HT-29 (cell line): ENCODE data around the gene BTF3. TPM values are rescaled to one million over a fixed set of nuclear protein-coding genes. Genes with fewer than 3 reads are reported as not detected.
A peak's percentile ranks its signal among the peaks of the same experiment; 100 is the strongest.
"Not testable (repeated sequence)": the region's sequence is repeated elsewhere in the genome, so short reads cannot be mapped to it uniquely, and the experiment has no call there.

Source experiments
- DNase-seq: peaks from one replicate; pipeline ENCODE4 v3.0.0-alpha.2; 2015; ENCODE audit warnings: low spot score
- total RNA-seq: library from RNA; depleted of rRNA; stranded (reverse); fragments of >200 nt; shearing (Covaris generic); gene quantifications from 2 replicates; pipeline ENCODE4 v1.2.3, GENCODE V29; 2014; rRNA removed

Gene BTF3
- total RNA-seq = 233 and 255 TPM in 2 replicates

DNA sequence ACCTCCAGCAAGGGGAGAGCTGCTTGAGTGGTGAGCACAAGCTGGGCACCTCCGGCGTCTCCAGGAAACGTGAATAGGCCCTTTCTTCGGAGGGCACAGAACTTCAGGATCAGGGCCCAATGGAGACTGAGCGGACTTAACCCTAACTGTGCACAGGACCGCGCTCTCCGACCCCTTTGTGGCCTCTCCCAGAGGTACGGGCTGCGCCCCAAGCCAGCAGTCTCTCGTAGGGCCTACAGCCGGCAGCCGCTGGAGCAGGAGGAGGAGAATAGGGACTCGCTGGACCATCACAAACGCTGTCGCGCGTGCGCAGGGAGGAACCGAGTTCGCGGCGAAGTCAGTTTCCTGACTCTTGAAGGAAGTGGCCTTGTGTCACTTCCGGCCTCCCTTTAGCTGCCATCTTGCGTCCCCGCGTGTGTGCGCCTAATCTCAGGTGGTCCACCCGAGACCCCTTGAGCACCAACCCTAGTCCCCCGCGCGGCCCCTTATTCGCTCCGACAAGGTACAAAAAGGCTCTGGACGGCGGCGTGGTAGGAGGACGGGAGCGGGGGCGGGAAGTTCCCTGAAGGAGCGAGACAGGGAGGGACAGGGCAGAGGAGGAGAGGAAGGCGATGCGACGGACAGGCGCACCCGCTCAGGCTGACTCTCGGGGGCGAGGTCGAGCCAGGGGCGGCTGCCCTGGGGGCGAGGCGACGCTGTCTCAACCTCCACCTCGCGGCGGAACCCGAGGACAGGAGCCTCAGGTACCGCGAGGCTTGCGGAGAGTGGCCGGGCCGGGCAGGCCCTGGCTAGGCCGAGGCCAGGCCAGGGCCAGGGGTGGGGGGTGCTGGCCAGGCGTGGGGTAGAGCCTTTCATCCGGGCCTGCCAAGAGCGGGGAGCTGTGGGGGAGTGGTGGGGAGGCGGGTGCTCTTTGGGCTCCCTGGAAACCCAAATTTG, at the start of gene BTF3:
Gene BTF3, plus strand, starts transcription at position 386 of the 936 bp plus-strand sequence. Its CDS starts 226 bp downstream, at position 612.
- peak; percentile 95 for DNase-seq

DNA sequence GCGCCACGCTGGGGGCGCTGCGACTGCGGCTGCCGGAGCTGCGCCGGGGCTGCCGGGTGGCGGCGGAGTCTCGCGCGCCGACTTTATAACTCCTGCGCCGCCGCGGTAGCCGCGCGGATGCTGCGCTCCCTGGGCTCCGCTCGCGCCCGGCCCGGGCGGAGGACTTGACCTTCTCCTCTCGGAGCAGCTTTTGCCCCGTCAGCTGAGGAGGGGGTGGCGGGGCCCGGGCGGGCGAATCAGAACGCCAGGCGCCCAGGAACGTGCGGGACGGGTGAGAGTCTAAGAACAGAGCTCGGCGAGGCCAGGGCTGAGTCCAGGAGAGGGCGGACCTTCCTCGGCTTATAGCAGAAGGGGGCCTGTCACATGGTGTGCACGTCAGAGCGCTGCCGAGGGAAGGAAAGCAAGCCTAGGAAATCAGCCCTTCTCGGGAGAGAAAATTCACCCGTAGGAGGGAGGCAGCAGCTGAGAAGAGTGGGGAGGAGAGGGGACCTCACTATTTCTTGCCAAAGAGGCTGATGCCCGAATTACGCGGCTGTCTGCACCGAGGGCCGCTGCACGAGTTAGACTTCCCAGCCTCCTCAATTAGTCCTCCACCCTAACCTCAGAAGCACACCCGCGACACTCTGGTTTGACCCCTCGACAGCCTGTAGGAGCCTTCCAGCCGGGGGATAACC, 49.6 kb upstream of the BTF3 start, which contains the start of gene FOXD1:
Gene FOXD1, minus strand, starts transcription at position 315 of the 674 bp plus-strand sequence. CDS start 415 bp downstream, outside the sequence.
- DNase-seq = peak; percentile 66

DNA sequence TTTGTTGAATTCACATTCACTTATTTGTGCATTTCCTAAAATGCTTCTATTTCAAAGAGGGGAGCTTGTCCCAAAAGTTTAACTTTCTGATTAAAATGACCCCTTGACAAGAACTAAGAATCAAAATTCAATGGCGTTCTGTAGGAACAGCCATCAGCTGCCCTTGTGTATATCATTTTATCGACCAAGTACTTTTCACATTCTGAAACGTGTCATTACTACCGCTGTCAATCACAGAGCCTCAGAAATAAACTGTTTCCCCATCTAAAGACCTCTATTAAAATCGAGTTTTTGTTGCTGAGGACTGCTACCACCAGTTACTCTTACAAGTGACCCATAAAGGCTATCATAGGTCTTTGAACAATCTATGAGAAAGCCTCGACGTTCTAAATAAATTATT, 48.1 kb upstream of the BTF3 start:
- DNase-seq = no peak

DNA sequence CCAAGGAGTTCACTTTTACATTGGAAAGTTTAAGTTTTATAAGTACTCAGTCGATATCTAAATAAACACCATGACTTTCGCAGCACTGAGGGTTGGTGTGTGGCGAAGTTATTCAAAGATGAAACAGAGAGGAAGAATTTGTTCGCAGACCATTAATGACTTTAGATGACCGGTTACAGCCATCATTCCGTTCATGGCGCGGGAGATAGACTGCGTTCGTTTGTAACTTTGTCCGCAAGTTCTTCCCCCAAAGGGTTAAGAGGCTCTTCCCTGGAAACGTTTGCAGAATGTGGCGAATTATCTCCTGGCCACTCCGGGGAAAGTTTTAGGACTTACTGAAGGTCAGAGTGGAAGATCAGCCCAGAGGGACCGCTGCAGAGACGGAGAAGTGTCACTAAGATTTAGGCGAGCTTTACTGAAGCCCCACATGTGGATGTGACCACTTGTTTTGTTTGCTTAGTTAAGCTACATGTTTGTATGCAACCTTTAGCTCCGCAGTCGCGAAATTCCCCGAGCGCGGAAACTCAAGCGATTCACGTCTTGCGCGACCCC, 47.5 kb upstream of the BTF3 start:
- DNase-seq = no peak

DNA sequence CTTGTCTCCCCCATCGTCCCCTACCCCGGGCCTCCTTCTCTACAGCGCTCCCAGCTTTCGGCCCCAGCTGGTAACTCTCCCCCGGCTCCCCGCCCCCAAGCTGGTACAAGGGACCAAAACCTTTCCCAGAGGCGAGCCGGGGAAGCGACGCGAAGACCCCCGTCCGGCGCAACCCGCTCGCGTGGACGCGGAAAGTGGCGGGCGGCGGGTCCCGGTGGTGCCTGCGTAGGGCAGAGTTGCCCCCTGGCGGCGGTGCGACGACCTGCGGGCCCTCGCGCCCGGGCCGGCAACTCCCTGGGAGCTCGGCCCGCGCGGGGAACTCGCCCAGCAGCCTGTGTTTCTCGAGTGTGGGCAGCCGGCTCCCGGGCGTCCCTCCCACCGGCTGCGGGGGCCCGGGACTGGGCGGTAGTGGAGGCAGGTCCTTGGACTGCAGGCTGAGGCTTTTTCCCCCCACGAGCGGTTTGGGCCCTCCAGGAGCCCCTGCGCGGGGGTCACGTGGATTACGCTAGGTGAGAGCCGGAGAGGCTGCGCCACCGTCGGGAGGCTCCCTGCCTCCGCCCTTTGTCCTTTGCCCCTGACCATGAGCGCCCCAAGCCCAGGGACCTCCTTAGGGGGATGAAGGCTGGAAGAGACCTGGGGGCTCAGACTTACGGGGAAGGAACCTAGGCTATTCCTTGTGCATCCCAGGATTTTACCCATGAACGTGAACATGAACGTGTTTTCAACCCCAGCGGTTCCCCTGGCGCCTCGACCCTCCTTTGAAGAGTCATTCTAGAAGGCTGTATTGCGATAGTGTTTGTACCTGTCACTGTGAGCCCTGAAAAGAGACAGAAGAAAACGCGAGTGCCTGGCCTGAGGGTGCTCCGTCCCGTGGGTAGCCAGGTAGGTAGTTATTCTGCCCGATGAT, 46.8 kb upstream of the BTF3 start:
- DNase-seq = peak; percentile 50

DNA sequence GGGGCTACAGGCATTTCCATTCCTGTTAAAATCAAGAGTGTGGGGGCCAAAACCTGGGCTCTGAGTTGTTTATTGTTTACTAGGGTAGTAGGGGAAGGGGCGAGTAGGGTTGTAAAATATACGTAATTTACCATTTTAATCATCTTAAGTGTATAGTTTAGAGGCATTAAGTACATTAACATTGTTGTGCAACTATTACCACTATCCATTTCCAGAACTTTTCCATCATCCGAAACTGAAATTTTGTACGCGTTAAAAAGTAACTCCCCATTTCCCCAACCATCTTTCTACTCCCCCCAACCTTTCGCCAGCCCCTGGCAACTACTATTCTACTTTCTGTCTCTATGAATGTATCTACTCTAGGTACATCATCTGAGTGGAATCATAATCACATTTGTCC, 46.0 kb upstream of the BTF3 start:
- DNase-seq = no peak

DNA sequence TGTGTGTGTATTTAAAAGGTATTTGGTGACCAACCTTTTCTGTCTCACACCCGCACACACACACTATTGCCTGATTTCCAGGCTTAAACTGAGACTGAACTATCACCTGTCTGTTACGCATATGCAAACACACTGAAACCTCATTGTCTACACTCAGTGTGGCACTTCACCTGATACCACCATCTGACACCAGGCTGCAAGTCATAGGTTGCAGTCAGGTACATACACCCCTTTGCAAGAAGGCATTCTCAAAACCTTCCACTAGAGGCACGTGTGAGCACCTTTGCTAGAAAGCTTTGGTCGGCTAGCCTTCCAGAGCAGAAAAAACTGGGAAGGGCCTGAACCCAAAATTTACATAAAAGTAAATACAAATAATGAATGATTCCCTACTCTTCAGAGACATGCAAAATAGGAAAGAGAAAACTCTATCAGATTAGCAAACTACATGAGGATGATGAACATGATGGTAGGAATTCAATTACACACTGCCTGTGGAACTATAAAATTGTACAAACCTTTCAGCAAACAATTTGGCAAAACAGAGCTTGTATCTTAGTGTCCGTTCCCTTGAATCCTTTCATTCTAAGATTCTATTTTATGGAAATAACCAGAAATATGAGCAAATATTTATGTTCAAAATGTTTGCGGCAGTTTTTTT, 43.7 kb upstream of the BTF3 start:
- DNase-seq = peak; percentile 93

DNA sequence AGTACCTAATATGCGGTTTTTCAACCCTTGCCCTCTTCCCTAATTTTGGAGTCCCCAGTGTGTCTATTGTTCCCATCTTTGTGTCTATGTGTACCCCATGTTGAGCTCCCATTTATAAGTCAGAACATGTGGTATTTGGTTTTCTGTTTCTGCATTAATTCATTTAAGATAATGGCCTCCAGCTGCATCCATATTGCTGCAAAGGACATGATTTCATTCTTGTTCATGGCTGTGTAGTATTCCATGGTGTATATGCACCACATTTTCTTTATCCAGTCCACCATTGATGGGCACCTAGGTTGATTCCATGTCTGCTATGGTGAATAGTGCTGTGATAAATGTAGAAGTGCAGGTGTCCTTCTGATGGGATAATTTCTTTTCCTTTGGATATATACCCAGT, 41.8 kb upstream of the BTF3 start:
- not testable (repeated sequence) for DNase-seq

DNA sequence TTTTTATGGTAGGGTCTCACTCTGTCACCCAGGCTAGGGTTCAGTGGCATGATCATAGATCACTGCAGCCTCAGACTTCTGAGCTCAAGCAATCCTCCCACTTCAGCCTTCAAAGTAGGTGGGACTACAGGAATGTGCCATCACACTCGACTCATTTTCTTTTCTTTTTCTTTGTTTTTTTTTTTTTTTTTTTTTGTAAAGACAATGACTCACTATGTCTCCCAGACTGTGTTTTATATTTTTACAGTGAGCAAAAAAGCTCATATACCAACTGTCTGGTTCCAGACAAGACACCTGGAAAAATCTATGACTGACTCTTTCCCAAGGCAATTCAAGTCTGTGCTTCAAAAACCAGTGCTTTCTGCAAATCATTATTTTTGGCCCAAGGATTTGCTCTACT, 38.9 kb upstream of the BTF3 start:
- no peak for DNase-seq

DNA sequence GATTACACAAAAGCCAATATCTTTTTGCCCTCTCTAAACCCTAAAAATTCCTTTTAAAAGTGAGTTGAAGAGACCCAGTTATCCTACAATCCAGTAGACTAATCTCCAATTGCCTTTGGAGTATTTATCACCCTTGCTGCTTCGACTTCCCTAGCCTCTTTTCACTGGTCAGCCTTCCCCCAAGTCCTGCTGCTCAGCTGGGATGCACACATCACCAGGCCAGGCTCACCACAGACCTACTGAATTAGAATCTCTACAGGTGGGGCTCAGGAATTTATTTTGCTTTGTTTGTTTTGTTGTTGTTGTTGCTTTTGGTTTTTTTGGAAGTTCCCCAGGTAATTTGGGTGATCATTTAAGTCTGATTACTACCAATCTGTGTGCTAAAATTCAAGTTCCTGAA, 38.1 kb upstream of the BTF3 start:
- no peak for DNase-seq

DNA sequence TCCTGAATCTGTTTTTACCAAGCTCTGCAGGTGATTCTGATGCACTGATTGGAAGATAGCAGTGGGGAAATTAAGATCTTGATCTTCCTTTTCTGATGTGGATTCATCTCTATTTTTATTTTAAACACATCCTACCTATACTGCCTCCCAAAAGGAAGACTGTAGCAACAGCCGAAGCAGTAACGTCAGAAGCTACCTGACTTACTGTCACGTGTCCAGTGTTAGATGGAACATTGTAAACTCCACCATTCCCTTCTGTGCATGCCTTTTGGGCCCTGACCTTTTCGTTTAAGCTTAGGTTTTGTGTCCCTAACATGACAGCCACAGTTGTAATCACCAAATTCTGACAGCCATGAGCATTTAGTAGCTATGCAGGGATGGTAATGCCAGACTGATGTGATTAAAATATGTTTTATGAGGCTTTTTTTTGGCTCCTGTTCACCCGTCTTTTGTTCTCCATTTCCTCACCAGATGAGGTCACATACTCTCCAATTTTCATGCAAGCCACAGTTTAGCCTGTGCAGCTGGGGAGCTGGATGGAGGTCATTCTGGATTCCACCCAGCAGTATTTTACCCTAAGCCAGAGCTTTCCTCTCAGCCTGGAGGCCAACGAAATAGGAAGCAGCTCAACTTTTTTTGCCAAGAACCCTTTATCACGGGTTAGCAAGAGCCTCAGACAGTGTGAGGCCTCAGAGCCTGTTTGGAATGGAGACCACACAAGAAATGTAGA, 34.1 kb upstream of the BTF3 start:
- no peak for DNase-seq

DNA sequence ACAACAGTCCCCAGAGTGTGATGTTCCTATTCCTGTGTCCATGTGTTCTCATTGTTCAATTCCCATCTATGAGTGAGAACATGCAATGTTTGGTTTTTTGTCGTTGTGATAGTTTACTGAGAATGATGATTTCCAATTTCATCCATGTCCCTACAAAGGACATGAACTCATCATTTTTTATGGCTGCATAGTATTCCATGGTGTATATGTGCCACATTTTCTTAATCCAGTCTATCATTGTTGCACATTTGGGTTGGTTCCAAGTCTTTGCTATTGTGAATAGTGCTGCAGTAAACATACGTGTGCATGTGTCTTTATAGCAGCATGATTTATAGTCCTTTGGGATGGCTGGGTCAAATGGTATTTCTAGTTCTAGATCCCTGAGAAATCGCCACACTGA, 29.6 kb upstream of the BTF3 start:
- not testable (repeated sequence) for DNase-seq

DNA sequence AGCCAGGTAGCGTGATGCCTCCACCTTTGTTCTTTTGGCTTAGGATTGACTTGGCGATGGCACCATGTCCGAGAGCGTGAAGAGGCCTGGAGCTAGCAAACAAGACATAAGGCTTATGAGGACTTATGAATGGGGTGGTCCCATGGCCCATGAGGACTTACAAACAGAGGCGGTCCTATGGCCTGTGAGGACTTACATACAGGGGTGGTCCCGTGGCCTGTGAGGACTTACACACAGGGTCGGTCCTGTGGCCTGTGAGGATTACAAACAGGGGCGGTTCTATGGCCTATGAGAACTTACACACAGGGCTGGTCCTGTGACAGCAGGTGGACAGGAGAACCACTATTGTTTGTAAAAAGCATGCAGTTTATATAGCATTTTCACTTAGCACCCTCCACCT, 28.4 kb upstream of the BTF3 start:
- no peak for DNase-seq

DNA sequence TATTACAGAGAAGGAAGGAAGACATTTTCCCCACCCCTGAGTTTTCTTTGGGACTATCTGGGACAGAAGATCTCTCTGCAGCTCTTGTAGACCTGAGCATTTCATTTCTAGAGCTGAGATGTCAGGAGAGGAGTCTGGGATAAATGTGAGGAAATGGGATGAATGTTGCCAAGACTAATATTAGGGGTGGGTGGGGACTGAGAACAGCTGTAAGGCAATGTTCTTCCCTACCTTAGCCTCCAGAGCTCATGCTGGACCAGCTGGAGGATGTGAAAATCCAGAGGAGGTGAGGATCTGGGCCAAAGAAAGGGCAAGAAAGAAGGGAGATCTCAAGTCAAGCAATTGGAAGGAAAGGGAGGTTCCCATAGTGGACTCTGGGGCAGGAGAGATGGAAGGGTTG, 26.6 kb upstream of the BTF3 start:
- DNase-seq = no peak

DNA sequence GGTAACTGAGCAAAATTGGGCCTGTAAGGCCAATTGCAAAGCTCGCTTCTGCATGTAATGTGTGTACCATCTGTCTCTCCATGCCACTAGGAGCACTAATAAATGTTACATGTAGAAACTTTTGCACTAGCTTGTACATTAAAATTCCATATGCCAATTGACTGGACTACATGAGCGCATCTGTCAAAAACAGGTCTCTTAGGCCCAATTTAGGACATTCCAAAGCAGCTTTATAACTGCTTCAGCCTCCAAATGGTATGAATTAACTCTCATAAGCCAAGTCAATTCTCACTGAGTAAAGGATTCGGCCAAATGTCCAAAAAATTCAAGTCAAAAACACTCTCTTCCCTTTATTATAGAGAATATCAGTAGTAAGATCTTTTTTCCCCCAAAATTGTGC, 26.1 kb upstream of the BTF3 start:
- DNase-seq = no peak

DNA sequence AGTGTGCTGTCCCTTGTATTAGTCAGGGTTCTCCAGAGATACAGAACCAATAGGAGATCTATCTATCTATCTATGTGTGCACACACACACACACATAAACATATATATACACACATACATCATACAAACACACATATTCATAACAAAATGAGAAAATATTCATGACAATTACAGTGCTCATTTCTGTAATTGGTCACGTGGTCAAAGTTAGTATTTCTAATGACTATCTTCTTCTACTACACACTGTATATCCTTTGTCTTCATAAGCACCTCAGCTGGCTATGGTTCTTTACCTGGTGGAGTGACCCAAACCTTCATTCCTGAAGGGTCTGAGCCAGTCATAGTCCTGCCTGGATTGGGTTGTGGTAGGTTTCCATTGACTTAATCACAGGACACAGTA, 17.7 kb upstream of the BTF3 start:
- no peak for DNase-seq

DNA sequence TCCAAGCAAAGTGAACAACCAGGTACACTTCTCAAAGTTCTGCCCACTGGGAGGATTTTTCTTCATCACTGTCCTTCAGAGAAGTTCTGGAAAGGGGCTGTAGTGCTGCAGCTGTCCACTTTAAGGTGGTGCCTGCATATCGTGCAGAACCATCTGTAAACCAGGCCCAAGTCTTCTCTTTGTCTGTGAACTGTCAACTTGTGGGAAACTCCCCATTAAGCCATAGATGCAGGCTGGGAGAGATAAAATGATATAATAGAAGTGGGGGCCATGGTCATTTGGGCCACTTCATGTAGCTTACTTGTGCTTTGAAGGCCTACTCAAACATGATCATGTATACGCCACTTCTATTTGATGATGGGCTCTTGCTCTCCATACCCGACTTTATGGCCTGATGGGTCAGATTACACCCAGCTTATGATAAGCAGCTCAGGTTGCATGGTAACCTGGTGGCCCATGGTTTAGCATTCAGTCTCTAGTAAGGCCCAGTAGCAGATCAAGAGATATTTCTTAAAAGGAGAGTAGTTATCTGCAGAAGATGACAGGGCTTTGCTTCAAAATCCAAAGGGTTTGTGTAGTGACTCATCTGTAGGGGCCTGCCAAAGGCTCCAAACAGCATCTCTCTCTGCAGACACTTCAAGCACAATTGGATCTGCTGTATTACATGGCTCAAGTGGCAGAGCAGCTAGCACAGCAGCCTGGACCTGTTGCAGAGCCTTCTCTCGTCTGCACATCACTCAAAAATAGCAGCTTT, 15.7 kb upstream of the BTF3 start:
- DNase-seq = no peak

DNA sequence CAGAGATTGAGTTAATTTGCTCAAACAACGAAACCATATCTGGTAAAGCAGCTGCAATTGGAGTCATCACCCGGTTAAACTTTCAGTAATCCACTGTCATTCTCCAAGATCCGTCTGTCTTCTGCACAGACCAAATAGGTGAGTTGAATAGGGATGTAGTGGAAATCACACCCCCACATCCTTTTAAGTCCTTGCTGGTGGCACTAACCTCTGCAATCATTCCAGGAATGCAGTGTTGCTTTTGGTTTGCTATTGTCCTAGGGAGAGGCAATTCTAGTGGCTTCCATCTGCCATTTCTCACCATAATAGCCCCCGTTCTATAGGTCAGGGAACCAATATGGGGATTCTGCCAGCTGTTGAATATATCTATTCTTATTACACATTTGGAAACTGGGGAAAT, 14.6 kb upstream of the BTF3 start:
- DNase-seq = no peak

DNA sequence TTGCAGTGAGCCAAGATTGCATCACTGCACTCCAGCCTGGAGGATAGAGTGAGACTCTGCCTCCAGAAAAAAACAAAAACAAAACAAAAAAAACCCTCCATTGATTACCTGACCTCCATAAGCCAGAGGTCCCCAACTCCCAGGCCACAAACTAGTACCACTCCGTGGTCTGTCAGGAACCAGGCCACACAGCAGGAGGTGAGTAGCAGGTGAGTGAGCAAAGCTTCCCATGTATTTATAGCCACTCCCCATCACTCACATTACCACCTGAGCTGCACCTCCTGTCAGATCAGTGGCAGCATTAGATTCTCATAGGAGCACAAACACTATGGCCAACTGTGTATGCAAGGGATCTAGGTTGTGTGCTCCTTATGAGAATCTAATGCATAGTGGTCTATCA, 13.7 kb upstream of the BTF3 start:
- no peak for DNase-seq
